Measurements from ENCODE around the gene RPS6KB1. TPM values are rescaled to one million over a fixed set of nuclear protein-coding genes. Genes with fewer than 3 reads are reported as not detected.
"Not testable (repeated sequence)": the region's sequence is repeated elsewhere in the genome, so short reads cannot be mapped to it uniquely, and the experiment has no call there.

Gene RPS6KB1
- total RNA-seq, 1 experiment from 2014 or later: 66.9 TPM

GRCh38 chr17:59851439-59852375, 41.2 kb upstream of the RPS6KB1 start:
- H3K36me3 Mint-ChIP-seq (ENCODE audit: insufficient read depth, unreplicated experiment): peaks cover 57% of the 10 kb centered on the region
- POLR2A ChIA-PET: no interaction called here
- no peak for TF ChIP-seq CTCF (IDR thresholded peaks at IDR 0.05; ENCODE audit: insufficient read depth in 1 of 2, low read depth in 1 of 2, low read length in 1 of 2, severe bottlenecking in 1 of 2, unreplicated experiment in 1 of 2)
- no peak overlapping the region for H3K4me3 Mint-ChIP-seq (ENCODE audit: unreplicated experiment)
- Histone ChIP-seq H3K36me3 (ENCODE audit: control insufficient read depth, insufficient read depth, low read length) (no peaks in the 10 kb centered on the region), H3K4me3 (ENCODE audit: low read depth, low read length) (no peak overlapping the region), H3K4me1 (peaks cover 83% of the 10 kb centered on the region), H3K27me3 (replicated peaks; ENCODE audit: control insufficient read depth, insufficient read depth, low read length) (no peaks in the 10 kb centered on the region), H3K9me3 (no peaks in the 10 kb centered on the region)
- no TSS peak for BruUV-seq (replicated peaks)
- peaks cover 57% of the 10 kb centered on the region for H3K4me1 Mint-ChIP-seq (ENCODE audit: low read depth, unreplicated experiment)
- no peaks in the 10 kb centered on the region for H3K9me3 Mint-ChIP-seq (ENCODE audit: unreplicated experiment)
- intact Hi-C loops (cut with micrococcal nuclease; ENCODE audit: unreplicated experiment): no loop called here
- H3K27ac Mint-ChIP-seq (ENCODE audit: unreplicated experiment): peak overlapping the region; percentile 45
- CTCF ChIA-PET: no interaction called here
- H3K27me3 Mint-ChIP-seq (ENCODE audit: insufficient read depth, unreplicated experiment): no peaks in the 10 kb centered on the region
- DNase-seq: peak in 1 of 2 experiments; percentile 34

GRCh38 chr17:59852847-59853167, 40.1 kb upstream of the RPS6KB1 start:
- peaks cover 55% of the 10 kb centered on the region for H3K4me1 Mint-ChIP-seq (ENCODE audit: low read depth, unreplicated experiment)
- H3K9me3 Mint-ChIP-seq (ENCODE audit: unreplicated experiment): not testable (repeated sequence)
- peaks cover 82% of the 10 kb centered on the region for H3K4me1 ChIP-seq

DNA sequence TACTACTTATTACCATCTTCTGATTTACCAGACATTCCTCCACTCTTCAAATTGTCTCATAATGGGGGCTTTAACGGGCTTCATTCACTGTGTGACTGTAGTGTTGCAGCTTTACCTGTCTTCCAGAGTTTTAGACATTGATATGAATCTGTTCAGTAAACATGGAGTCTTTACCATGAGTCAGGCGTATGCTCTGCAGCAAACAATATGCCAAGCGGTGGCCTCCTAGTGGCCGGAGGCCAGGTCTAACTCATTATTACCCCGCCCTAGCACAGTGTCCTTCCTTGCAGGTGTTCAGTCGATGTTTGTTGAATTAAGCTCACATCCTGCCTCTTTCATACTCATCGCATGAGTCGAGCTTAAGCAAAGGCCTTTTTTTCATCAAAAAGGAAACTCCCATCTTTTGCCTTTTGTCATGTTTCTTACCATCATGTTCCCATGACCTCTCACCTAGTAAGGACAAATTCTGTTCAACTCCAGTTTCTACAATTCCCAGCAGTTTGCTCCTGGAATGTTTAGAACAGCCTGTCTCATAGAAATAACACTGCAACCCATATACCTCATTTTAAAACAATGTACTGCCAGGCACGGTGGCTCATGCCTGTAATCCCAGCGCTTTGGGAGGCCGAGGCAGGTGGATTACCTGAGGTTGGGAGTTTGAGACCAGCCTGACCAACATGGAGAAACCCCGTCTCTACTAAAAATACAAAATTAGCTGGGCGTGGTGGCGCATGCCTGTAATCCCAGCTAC, 39.6 kb upstream of the RPS6KB1 start:
- H3K36me3 ChIP-seq (ENCODE audit: control insufficient read depth, insufficient read depth, low read length): no peaks in the 10 kb centered on the region
- peak; percentile 77 to 78 for TF ChIP-seq CTCF (IDR thresholded peaks at IDR 0.05; ENCODE audit: insufficient read depth in 1 of 2, low read depth in 1 of 2, low read length in 1 of 2, severe bottlenecking in 1 of 2, unreplicated experiment in 1 of 2)
- H3K4me3 Mint-ChIP-seq (ENCODE audit: unreplicated experiment): peak overlapping the region; percentile 68
- peaks cover 50% of the 10 kb centered on the region for H3K4me1 Mint-ChIP-seq (ENCODE audit: low read depth, unreplicated experiment)
- H3K9me3 Mint-ChIP-seq (ENCODE audit: unreplicated experiment): no peaks in the 10 kb centered on the region
- no peaks in the 10 kb centered on the region for H3K27me3 ChIP-seq (replicated peaks; ENCODE audit: control insufficient read depth, insufficient read depth, low read length)
- H3K27ac Mint-ChIP-seq (ENCODE audit: unreplicated experiment): peak overlapping the region; percentile 97
- H3K36me3 Mint-ChIP-seq (ENCODE audit: insufficient read depth, unreplicated experiment): peaks cover 40% of the 10 kb centered on the region
- H3K4me1 ChIP-seq: peaks cover 78% of the 10 kb centered on the region
- intact Hi-C loops (cut with micrococcal nuclease; ENCODE audit: unreplicated experiment): loop anchor here (1.0 kb wide), 2 partner anchors 8 to 100 kb away; no protein-coding TSS in a partner anchor
- peak; percentile 92 for DNase-seq
- POLR2A ChIA-PET: interaction anchor here (0.6 to 1.0 kb wide), 2 partner anchors 10 to 67 kb away, joined by 3 to 4 read pairs; no protein-coding TSS in a partner anchor
- H3K4me3 ChIP-seq (ENCODE audit: low read depth, low read length): no peak overlapping the region
- no peaks in the 10 kb centered on the region for H3K27me3 Mint-ChIP-seq (ENCODE audit: insufficient read depth, unreplicated experiment)
- H3K9me3 ChIP-seq: no peaks in the 10 kb centered on the region
- BruUV-seq (replicated peaks): TSS peak; percentile 44
- CTCF ChIA-PET: interaction anchor here (0.6 to 2.1 kb wide), 12 partner anchors 16 to 417 kb away, joined by 3 to 21 read pairs (median 4); partner anchors contain the start of genes PTRH2, RPS6KB1, TUBD1 and VMP1

More at GRCh38 chr17:59852847-59853167, 40.1 kb upstream of the RPS6KB1 start:
- H3K9me3 ChIP-seq; H3K4me3 ChIP-seq (ENCODE audit: low read depth, low read length); H3K36me3 ChIP-seq (ENCODE audit: control insufficient read depth, insufficient read depth, low read length); H3K27me3 ChIP-seq (replicated peaks; ENCODE audit: control insufficient read depth, insufficient read depth, low read length); H3K27me3 Mint-ChIP-seq (ENCODE audit: insufficient read depth, unreplicated experiment); DNase-seq; BruUV-seq (replicated peaks): not testable (repeated sequence)
- POLR2A ChIA-PET: interaction anchor here (1.0 kb wide), 1 partner anchor 10 kb away, joined by 3 read pairs; no protein-coding TSS in a partner anchor
- intact Hi-C loops (cut with micrococcal nuclease; ENCODE audit: unreplicated experiment): loop anchor here (1.0 kb wide), 2 partner anchors 8 to 100 kb away; no protein-coding TSS in a partner anchor
- Mint-ChIP-seq H3K4me3 (ENCODE audit: unreplicated experiment) (peak overlapping the region; percentile 68), H3K27ac (ENCODE audit: unreplicated experiment) (peak overlapping the region; percentile 97), H3K36me3 (ENCODE audit: insufficient read depth, unreplicated experiment) (peaks cover 46% of the 10 kb centered on the region)
- CTCF ChIA-PET: interaction anchor here (0.6 to 2.1 kb wide), 7 partner anchors 15 to 146 kb away, joined by 3 to 21 read pairs (median 4); partner anchors contain the start of genes PTRH2 and VMP1

DNA sequence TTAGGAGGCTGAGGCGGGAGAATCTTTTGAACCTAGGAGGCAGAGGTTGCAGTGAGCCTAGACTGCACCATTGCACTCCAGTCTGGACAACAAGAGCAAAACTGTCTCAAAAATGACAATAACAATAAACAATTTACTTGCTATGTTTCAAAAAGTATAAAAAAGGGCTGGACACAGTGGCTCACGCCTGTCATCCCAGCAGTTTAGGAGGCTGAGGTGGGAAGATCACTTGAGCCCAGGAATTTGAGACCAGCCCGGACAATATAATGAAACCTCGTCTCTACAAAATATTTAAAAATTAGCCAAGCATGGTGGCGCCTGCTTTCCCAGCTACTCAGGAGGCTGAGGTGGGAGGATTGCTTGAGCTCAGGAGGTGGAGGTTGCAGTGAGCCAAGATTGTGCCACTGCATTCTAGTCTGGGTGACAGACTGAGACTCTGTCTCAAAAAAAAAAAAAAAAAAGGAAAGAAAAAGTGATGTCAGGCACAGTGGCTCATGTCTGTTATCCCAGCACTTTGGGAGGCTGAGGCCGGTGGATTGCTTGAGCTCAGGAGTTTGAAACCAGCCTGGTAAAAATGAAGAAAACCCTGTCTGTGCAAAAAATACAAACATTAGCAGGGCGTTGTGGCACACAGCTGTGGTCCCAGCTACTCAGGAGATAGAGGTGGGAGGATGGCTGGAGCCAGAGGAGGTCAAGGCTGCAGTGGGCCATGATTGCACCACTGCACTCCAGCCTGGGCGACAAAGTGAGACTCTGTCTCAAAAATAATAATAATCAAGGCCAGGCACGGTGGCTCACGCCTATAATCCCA, 38.8 kb upstream of the RPS6KB1 start:
- intact Hi-C loops (cut with micrococcal nuclease; ENCODE audit: unreplicated experiment): loop anchor here (1.0 kb wide), 2 partner anchors 9 to 101 kb away; no protein-coding TSS in a partner anchor

More for the DNA sequence above, 38.8 kb upstream of the RPS6KB1 start:
- peaks cover 33% of the 10 kb centered on the region for H3K36me3 Mint-ChIP-seq (ENCODE audit: insufficient read depth, unreplicated experiment)
- H3K4me1 ChIP-seq: peaks cover 75% of the 10 kb centered on the region
- H3K4me3 Mint-ChIP-seq (ENCODE audit: unreplicated experiment); H3K27me3 ChIP-seq (replicated peaks; ENCODE audit: control insufficient read depth, insufficient read depth, low read length); H3K9me3 Mint-ChIP-seq (ENCODE audit: unreplicated experiment); H3K36me3 ChIP-seq (ENCODE audit: control insufficient read depth, insufficient read depth, low read length); DNase-seq; H3K4me3 ChIP-seq (ENCODE audit: low read depth, low read length); H3K9me3 ChIP-seq; H3K27me3 Mint-ChIP-seq (ENCODE audit: insufficient read depth, unreplicated experiment); BruUV-seq (replicated peaks): not testable (repeated sequence)
- ChIA-PET CTCF (interaction anchor here (0.6 to 2.1 kb wide), 13 partner anchors 15 to 418 kb away, joined by 3 to 21 read pairs (median 4); partner anchors contain the start of genes PTRH2, RPS6KB1, TUBD1 and VMP1), POLR2A (interaction anchor here (0.6 to 1.0 kb wide), 2 partner anchors 11 to 68 kb away, joined by 3 to 4 read pairs; no protein-coding TSS in a partner anchor)
- peaks cover 42% of the 10 kb centered on the region for H3K4me1 Mint-ChIP-seq (ENCODE audit: low read depth, unreplicated experiment)
- H3K27ac Mint-ChIP-seq (ENCODE audit: unreplicated experiment): peak overlapping the region; percentile 97

Measured in Caco-2 (cell line).